ENCODE data around the gene SURF2. TPM values are rescaled to one million over a fixed set of nuclear protein-coding genes. Genes with fewer than 3 reads are reported as not detected.

The SURF2 gene
- total and polyA plus RNA-seq, 9 of the 15 experiments (the other 6 are each of a cell fraction or from before 2014, with no cell fraction given): 5.5 to 82.5 (median 21.3) TPM

GRCh38 chr9:133375724-133376654 lies 19.6 kb downstream of the SURF2 start, which contains the start of the genes STKLD1 and SURF4 (continued):
- TF ChIP-seq PHB (CRISPR knock-in tag; IDR thresholded peaks at IDR 0.05): no peak
- peak; percentile 51; the same call in 1 of the 2 replicates for TF ChIP-seq ZBTB43 (CRISPR knock-in tag; IDR thresholded peaks at IDR 0.05)
- no peak for TF ChIP-seq EWSR1 (IDR thresholded peaks at IDR 0.05; ENCODE audit: borderline replicate concordance, low read depth, partially characterized antibody)
- TF ChIP-seq ATF2 (CRISPR knock-in tag; IDR thresholded peaks at IDR 0.05): no peak
- TF ChIP-seq TSHZ1 (CRISPR knock-in tag; IDR thresholded peaks at IDR 0.05): no peak
- TF ChIP-seq TRIM25 (IDR thresholded peaks at IDR 0.05; ENCODE audit: borderline replicate concordance): no peak
- no peak for TF ChIP-seq SETDB1 (IDR thresholded peaks at IDR 0.05; ENCODE audit: low read length)
- 0 out of 2 replicates have a peak, but pooled peaks have one; percentile 22 for TF ChIP-seq ATF6 (CRISPR knock-in tag; IDR thresholded peaks at IDR 0.05)
- TF ChIP-seq HOMEZ (CRISPR knock-in tag; IDR thresholded peaks at IDR 0.05): no peak
- no peak for TF ChIP-seq SIRT6 (IDR thresholded peaks at IDR 0.05; ENCODE audit: low read depth, low read length)
- TF ChIP-seq ELK1 (CRISPR knock-in tag; IDR thresholded peaks at IDR 0.05): no peak
- no peak for TF ChIP-seq CBFB (CRISPR knock-in tag; IDR thresholded peaks at IDR 0.05)
